HG03135 (cell line): ENCODE measurements around the gene TBX21.

Source experiments
- ATAC-seq: cut with Tn5 transposase; IDR thresholded peaks from one replicate; pipeline ENCODE4 v1.9.1; 2021; ENCODE audit warnings: mild to moderate bottlenecking, moderate library complexity; ENCODE audit not compliant: unreplicated experiment

TBX21 gene

GRCh38 chr17:47697906-47698711, 34.9 kb upstream of the TBX21 start:
- ATAC-seq, result no peak

DNA sequence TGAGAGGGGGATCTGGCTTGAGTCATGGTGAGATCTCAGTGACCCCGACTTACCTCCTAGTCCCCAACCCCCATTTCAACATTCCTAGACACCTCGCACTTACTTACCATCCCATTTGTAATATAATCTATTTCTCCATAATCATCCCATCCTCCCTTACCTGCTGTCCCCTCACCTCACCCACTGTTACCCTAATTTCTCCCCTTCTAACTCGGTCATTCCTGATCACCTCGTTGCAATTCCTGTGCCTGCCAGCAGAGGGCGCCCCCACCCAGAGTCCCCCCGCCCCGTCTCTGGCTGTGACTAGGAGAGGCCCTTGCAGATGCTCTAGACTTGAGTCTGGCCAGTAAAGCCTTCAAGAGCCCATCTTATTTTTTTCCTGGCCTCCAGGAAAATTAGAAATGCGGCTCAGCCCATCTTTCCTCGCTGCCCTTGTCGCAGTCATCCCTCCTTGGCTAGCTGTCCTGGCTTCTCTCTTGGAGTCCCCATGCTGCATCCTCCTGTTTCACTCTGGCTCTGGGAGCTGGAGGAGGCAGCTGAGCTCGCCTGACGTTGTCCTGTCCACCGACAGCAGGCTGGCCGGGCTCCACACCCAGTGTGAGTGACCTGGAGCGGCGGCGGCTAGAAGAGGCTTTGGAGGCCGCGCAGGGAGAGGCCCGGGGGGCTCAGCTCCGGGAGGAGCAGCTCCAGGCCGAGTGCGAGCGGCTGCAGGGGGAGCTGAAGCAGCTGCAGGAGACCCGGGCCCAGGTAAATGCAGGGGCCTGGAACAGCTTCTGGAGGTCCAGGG, 34.1 kb upstream of the TBX21 start:
- no peak for ATAC-seq

DNA sequence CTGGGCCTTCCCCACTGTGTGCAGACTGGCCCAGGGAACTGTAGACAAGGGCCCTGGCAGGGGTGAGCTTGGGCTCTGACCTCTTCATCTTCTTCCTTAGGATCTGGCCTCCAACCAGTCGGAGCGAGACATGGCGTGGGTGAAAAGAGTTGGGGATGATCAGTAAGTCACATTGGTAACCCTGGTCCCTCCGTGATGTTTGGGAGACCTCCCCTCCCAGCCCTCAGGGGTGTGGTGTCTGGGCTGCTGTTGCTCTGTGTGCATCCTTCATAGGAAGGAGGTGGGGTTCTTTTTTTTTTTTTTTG, 33.5 kb upstream of the TBX21 start:
- ATAC-seq, result no peak

- no peak for ATAC-seq
Observed at GRCh38 chr17:47700471-47701449, 32.3 kb upstream of the TBX21 start.

GRCh38 chr17:47701608-47702007, 31.4 kb upstream of the TBX21 start:
- ATAC-seq, result no peak

- no peak for ATAC-seq
Observed at GRCh38 chr17:47702391-47702995, 30.5 kb upstream of the TBX21 start.

DNA sequence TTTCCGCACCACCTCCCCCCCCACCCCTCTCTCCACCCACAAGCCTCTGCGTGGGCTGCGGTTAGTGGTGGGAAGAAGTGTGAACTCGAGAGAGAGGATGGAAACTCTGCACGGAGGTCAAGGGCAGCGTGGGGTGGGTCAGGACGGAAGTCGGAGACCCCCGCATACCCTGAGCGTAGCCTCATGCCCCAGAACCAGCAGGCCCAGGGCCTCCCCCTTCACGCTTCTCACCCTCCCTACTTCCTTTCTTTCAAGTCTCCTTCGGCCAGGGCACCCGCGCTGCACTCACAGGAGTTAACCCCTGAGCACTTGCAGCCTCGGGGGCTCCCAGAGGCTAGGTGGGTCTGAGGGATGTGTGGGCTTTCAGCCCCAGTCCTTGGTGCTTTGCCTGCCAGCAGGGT, 29.8 kb upstream of the TBX21 start:
- ATAC-seq, result no peak

- ATAC-seq, result no peak
Observed at GRCh38 chr17:47703671-47704070, 29.4 kb upstream of the TBX21 start.

GRCh38 chr17:47704116-47704515, 28.9 kb upstream of the TBX21 start:
- no peak for ATAC-seq

DNA sequence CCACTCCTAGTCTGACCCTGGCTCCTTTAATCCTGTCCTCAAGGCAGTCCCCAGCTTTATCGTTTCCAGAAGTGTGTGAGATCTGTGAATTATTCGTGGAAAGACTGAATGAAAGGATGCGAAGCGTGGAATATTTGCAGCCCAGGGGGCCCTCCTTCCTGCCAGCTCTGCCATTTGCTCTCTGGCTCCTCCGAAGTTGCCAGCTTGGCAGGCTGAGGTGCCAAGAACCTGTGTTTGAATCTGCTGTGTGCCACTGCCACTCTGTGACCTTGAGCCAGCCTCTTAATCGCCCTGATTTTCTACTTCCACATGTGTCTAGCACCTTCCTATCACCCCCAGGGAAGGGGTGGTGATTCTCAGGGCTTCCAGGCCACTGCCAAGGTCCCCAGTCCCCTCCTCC, 28.3 kb upstream of the TBX21 start:
- no peak for ATAC-seq

DNA sequence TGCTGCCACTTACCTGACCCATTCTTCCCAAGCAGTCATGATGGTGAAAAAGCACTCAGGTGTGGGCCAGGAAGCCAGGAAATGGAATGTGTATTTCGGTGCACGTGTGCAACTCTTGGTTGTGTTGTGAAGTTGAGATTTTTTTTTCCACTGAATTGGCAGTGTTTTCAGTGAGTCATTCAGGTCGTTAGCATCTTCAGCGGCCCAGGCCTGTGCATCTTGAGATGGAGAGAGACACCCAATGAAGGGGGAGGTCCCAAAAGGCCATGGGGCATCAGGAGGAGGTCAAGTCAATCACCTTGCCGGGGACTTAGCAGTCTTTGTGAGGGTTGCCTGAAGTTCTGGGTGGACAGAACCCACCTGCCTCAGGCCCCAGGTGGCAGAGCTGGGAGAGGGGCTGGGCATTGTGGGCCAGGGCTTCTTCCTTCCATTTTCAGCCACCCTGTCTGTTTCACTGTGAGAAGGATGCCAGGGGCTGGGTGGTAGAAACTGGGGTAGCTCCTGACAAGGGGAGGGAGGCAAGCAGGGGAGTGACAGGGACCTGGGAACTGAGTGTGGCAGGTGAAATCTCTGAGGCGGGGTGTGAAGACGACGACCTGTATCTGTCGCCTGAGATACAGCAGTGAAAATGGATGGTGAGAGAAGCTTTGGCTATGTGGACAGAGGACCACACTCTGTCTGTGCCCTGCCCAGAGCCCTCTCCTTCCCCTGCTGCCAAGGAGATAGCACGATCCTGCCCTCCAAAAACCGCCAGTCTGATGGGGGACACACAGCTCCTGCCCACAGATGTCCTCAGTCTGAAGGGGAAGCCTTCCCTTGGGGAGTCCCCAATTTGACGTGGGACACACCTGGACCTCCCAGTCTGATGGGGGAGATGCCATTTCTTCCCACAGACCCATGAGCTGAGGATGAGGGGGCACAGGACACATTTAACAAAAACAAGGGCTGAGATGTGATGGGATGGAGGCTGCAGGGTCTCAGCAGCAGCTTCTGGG, 27.2 kb upstream of the TBX21 start:
- no peak for ATAC-seq

- ATAC-seq, result no peak
Observed at GRCh38 chr17:47707056-47707804, 25.8 kb upstream of the TBX21 start.

DNA sequence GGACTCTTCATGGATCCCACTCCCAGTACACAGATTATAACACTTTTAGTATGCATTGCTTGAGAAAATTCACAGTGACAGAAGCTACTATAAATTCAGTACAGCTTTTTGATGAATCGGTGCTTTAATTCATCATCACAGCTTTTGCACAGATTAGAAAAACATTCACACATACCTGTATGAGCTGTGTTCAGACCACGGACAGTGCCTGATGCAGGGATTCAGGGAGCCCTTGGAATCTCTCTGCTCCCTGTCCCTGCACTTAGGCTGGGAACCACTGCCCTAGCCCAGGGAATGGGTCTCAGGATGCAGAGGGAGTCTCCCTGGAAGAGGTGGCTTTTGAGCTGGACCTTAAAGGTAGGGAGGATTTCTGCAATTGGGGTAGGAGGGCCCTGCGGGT, 25.2 kb upstream of the TBX21 start:
- ATAC-seq, result no peak

- ATAC-seq, result no peak
Observed at GRCh38 chr17:47708312-47708863, 24.6 kb upstream of the TBX21 start.

DNA sequence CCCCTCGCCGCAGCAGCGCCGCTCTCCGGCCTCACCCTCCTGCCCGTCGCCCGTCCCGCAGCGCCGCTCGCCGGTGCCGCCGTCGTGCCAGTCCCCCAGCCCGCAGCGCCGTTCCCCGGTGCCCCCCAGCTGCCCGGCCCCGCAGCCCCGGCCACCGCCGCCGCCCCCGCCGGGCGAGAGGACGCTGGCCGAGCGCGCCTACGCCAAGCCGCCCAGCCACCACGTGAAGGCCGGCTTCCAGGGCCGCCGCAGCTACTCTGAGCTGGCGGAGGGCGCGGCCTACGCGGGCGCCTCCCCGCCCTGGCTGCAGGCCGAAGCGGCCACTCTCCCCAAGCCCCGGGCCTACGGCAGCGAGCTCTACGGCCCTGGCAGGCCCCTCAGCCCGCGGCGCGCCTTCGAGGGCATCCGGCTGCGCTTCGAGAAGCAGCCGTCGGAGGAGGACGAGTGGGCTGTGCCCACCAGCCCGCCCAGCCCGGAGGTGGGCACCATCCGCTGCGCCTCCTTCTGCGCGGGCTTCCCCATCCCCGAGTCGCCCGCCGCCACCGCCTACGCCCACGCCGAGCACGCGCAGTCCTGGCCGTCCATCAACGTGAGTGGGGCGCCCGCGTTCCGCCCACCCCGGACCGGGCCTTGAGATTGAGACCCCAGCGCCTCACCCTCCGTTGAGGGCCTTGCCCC, 24.0 kb upstream of the TBX21 start:
- no peak for ATAC-seq

- no peak for ATAC-seq
Observed at GRCh38 chr17:47709594-47709993, 23.4 kb upstream of the TBX21 start.

GRCh38 chr17:47711366-47712099, 21.5 kb upstream of the TBX21 start:
- ATAC-seq, result no peak
